ENCODE data around the gene C1QTNF5. TPM values are rescaled to one million over a fixed set of nuclear protein-coding genes. Genes with fewer than 3 reads are reported as not detected.

Gene C1QTNF5
- total RNA-seq, 1 donor, result 41.3 TPM

DNA sequence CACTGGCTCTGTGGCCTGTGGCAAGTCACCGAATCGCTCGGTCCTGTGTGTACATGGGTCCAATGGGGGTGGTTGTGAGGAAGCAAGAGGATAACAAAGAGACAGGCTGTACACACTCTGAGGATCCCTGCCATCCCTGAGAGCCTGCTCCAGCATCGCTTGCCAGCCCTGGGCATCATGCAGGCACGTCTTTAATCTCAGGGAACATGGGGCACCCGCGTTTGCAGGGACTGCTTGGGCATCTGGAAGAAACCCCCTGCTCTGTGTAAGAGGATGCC lies 1.3 kb upstream of the C1QTNF5 start:
- TF ChIP-seq, protein P1, sequence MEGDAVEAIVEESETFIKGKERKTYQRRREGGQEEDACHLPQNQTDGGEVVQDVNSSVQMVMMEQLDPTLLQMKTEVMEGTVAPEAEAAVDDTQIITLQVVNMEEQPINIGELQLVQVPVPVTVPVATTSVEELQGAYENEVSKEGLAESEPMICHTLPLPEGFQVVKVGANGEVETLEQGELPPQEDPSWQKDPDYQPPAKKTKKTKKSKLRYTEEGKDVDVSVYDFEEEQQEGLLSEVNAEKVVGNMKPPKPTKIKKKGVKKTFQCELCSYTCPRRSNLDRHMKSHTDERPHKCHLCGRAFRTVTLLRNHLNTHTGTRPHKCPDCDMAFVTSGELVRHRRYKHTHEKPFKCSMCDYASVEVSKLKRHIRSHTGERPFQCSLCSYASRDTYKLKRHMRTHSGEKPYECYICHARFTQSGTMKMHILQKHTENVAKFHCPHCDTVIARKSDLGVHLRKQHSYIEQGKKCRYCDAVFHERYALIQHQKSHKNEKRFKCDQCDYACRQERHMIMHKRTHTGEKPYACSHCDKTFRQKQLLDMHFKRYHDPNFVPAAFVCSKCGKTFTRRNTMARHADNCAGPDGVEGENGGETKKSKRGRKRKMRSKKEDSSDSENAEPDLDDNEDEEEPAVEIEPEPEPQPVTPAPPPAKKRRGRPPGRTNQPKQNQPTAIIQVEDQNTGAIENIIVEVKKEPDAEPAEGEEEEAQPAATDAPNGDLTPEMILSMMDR (IDR thresholded peaks at IDR 0.05; ENCODE audit: extremely low read depth, low read depth, low read length), result no peak
- no peak overlapping the region for H3K4me2 ChIP-seq (ENCODE audit: insufficient read depth, low read length)
- peaks cover 2% of the 10 kb centered on the region for H3K79me2 ChIP-seq (ENCODE audit: insufficient read depth, low read length)
- H3K36me3 ChIP-seq (ENCODE audit: insufficient read depth, low read length), result no peaks in the 10 kb centered on the region
- no peak overlapping the region for H2AFZ ChIP-seq (ENCODE audit: low read length)
- DNase-seq (ENCODE audit: insufficient read length, low spot score, missing footprints), result peak; percentile 87
- peaks cover 34% of the 10 kb centered on the region for H3K4me1 ChIP-seq (ENCODE audit: insufficient read depth, low read length)
- peaks cover 15% of the 10 kb centered on the region for H3K27me3 ChIP-seq (ENCODE audit: insufficient read depth, low read length)
- H3K27ac ChIP-seq (ENCODE audit: low read depth, low read length), result no peak overlapping the region
- H4K20me1 ChIP-seq (ENCODE audit: insufficient read depth, low read length), result peaks cover 10% of the 10 kb centered on the region
- H3K4me3 ChIP-seq (ENCODE audit: insufficient read depth, low read length), result no peak overlapping the region
- no peaks in the 10 kb centered on the region for H3K9me3 ChIP-seq (ENCODE audit: low read depth, low read length)

- H3K4me1 ChIP-seq (ENCODE audit: insufficient read depth, low read length), result peaks cover 38% of the 10 kb centered on the region
- peak overlapping the region; percentile 82 for H3K4me2 ChIP-seq (ENCODE audit: insufficient read depth, low read length)
- DNase-seq (ENCODE audit: insufficient read length, low spot score, missing footprints), result peak; percentile 76
- peaks cover 10% of the 10 kb centered on the region for H4K20me1 ChIP-seq (ENCODE audit: insufficient read depth, low read length)
- H2AFZ ChIP-seq (ENCODE audit: low read length), result no peak overlapping the region
- peaks cover 13% of the 10 kb centered on the region for H3K27me3 ChIP-seq (ENCODE audit: insufficient read depth, low read length)
- peaks cover 7% of the 10 kb centered on the region for H3K79me2 ChIP-seq (ENCODE audit: insufficient read depth, low read length)
- no peak overlapping the region for H3K27ac ChIP-seq (ENCODE audit: low read depth, low read length)
- H3K36me3 ChIP-seq (ENCODE audit: insufficient read depth, low read length), result peaks cover 4% of the 10 kb centered on the region
- H3K9me3 ChIP-seq (ENCODE audit: low read depth, low read length), result no peaks in the 10 kb centered on the region
- TF ChIP-seq, protein P1 (IDR thresholded peaks at IDR 0.05; ENCODE audit: extremely low read depth, low read depth, low read length), result no peak
- peak overlapping the region; percentile 76 for H3K4me3 ChIP-seq (ENCODE audit: insufficient read depth, low read length)
Observed at GRCh38 chr11:119341222-119342022, 739 bp upstream of the C1QTNF5 start.

GRCh38 chr11:119339589-119340334 lies 921 bp downstream of the C1QTNF5 start:
- peaks cover 24% of the 10 kb centered on the region for H3K79me2 ChIP-seq (ENCODE audit: insufficient read depth, low read length)
- peak overlapping the region; percentile 12 for H3K27ac ChIP-seq (ENCODE audit: low read depth, low read length)
- H3K4me2 ChIP-seq (ENCODE audit: insufficient read depth, low read length), result peak overlapping the region; percentile 82
- H2AFZ ChIP-seq (ENCODE audit: low read length), result peak overlapping the region; percentile 78
- H3K4me1 ChIP-seq (ENCODE audit: insufficient read depth, low read length), result peaks cover 47% of the 10 kb centered on the region
- peaks cover 12% of the 10 kb centered on the region for H4K20me1 ChIP-seq (ENCODE audit: insufficient read depth, low read length)
- H3K9me3 ChIP-seq (ENCODE audit: low read depth, low read length), result no peaks in the 10 kb centered on the region
- peaks cover 6% of the 10 kb centered on the region for H3K36me3 ChIP-seq (ENCODE audit: insufficient read depth, low read length)
- peak overlapping the region; percentile 76 for H3K4me3 ChIP-seq (ENCODE audit: insufficient read depth, low read length)
- TF ChIP-seq, protein P1 (IDR thresholded peaks at IDR 0.05; ENCODE audit: extremely low read depth, low read depth, low read length), result peak; percentile 63
- peaks cover 12% of the 10 kb centered on the region for H3K27me3 ChIP-seq (ENCODE audit: insufficient read depth, low read length)
- peak; percentile 98 for DNase-seq (ENCODE audit: insufficient read length, low spot score, missing footprints)

DNA sequence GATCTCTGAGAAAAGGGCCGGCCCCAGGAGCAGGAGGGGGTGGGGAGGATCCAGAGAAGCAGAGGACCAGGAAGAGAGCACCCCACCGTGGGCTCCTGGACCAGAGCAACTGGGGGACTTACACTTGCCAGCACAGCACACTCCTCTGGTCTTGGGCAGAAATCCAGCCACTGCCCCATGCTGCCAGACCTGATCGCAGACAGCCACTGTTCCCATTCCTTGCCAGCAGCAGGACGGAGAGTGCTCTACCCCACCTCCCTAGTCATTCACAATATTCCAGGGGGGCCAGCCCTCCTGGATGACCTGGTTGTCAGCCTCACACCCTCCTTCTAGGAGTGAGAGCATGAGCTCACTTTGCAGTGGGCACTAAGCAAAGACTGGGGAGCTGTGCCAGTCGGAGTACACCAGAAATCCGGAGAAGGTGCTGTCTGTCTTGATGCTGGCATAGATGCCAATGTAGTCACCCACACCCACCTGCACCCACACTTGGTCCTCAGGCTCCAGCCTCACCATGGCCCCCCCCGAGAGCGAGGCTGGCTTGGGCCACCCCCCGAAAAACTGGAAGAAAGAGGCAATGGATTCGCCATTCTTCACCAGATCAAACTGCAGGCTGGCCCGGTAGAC lies 1.6 kb downstream of the C1QTNF5 start:
- H3K4me3 ChIP-seq (ENCODE audit: insufficient read depth, low read length), result peak overlapping the region; percentile 76
- DNase-seq (ENCODE audit: insufficient read length, low spot score, missing footprints), result peak; percentile 74
- TF ChIP-seq, protein P1 (IDR thresholded peaks at IDR 0.05; ENCODE audit: extremely low read depth, low read depth, low read length), result no peak
- H3K4me1 ChIP-seq (ENCODE audit: insufficient read depth, low read length), result peaks cover 48% of the 10 kb centered on the region
- H3K79me2 ChIP-seq (ENCODE audit: insufficient read depth, low read length), result peaks cover 28% of the 10 kb centered on the region
- H3K27me3 ChIP-seq (ENCODE audit: insufficient read depth, low read length), result peaks cover 12% of the 10 kb centered on the region
- H3K9me3 ChIP-seq (ENCODE audit: low read depth, low read length), result no peaks in the 10 kb centered on the region
- H4K20me1 ChIP-seq (ENCODE audit: insufficient read depth, low read length), result peaks cover 12% of the 10 kb centered on the region
- peaks cover 6% of the 10 kb centered on the region for H3K36me3 ChIP-seq (ENCODE audit: insufficient read depth, low read length)
- H3K27ac ChIP-seq (ENCODE audit: low read depth, low read length), result no peak overlapping the region
- peak overlapping the region; percentile 78 for H2AFZ ChIP-seq (ENCODE audit: low read length)
- H3K4me2 ChIP-seq (ENCODE audit: insufficient read depth, low read length), result peak overlapping the region; percentile 82
